H1 (cell line): ENCODE data around the gene ZNF273. TPM values are rescaled to one million over a fixed set of nuclear protein-coding genes. Genes with fewer than 3 reads are reported as not detected.

Experiments used
- GTF2F1 ChIP-seq: IDR thresholded peaks from 2 replicates; pipeline ENCODE4 v1.6.1; 2012; ENCODE audit warnings: low read depth, low read length, improper control_type of control experiment, borderline replicate concordance
- KDM5A ChIP-seq: fragments of 200-600 bp; IDR thresholded peaks from 2 replicates; pipeline ENCODE4 v1.7.1; 2012; ENCODE audit warnings: mild to moderate bottlenecking, low read length, inconsistent platforms, mixed read lengths
- polyA plus RNA-seq, 7 experiments: library from polyadenylated mRNA; depleted of rRNA in 3 of 7; stranded (reverse) in 5 of 7; unstranded in 2 of 7; fragments of >200 nt in 5 of 7; fragments of 200-250 nt in 2 of 7; gene quantifications; 1 replicate in 5 of 7; 2 replicates in 1 of 7; 4 replicates in 1 of 7; pipeline versions ENCODE4 v1.2.1 to v1.2.3, GENCODE V29; 2011 to 2013; ENCODE audit warnings: missing spikeins in 2 of 7, mixed read lengths in 2 of 7
- total RNA-seq: library from RNA; stranded (reverse); fragmentation: NEBNext Ultra II Directional; extraction: Animal tissue kit (Norgen Biotek cat#: 25700); gene quantifications from 2 replicates; pipeline ENCODE4 v1.2.1, GENCODE V29; 2021
- TF ChIP-seq, protein P1 (sequence below): IDR thresholded peaks from 2 replicates; pipeline ENCODE4 v1.6.1; 2011; ENCODE audit warnings: low read depth, mild to moderate bottlenecking, low read length; ENCODE audit not compliant: insufficient read depth

Gene ZNF273
- total and polyA plus RNA-seq, 2 of the 8 experiments (the other 6 are each of a cell fraction or from before 2014, with no cell fraction given) = 6.2 to 23.2 TPM

DNA sequence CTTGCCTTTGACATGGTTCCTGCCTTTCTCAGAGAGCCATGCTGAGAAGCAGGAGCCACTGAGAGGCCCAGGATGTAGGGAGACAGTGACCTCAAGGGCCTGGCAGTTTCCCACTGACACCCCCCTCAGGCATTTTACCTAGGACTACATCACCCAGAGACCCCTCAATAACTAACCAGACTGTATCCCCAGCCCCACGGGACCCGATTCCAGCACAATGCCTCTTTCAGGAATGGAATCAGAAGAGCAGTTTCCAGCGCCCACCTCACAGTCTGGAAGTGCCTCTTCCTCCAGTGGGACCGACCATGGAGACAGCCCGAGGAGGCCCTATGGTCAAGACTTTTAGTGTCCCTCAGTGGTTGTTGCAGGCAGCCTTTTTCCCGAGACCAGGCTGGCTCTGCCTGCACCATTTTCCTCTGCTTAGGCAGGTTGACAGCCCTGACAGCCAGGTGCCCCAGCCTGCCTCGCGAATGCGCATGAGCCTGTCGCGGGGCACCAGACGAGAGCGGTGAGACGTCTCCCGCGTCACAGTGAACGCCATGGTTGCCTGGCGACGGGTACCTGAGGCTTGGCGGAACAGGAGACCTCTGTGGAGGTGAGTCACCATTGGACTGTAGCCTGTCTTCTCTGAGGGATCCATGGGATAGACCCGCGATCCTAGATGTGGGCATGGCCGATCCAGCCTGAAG lies 28.4 kb upstream of the ZNF273 start (continued):
- TF ChIP-seq, protein P1, sequence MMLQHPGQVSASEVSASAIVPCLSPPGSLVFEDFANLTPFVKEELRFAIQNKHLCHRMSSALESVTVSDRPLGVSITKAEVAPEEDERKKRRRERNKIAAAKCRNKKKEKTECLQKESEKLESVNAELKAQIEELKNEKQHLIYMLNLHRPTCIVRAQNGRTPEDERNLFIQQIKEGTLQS = no peak
- TF ChIP-seq GTF2F1 (no peak), KDM5A (no peak)
